Subcutaneous adipose tissue (tissue), 4 donors: Measurements from ENCODE around the gene LYRM4. TPM values are rescaled to one million over a fixed set of nuclear protein-coding genes. Genes with fewer than 3 reads are reported as not detected.

Experiments used
- CTCF ChIP-seq: fragments of 450-650 bp; IDR thresholded peaks from one replicate; pipeline ENCODE4 v1.5.1; 2016; ENCODE audit warnings: low read depth, mild to moderate bottlenecking, control low read depth, antibody characterized with exemption, moderate library complexity
- total RNA-seq, 4 donors: library from RNA; depleted of rRNA; stranded (reverse); fragments of >200 nt; gene quantifications; one replicate each; pipeline ENCODE4 v1.1.0, GENCODE V29; 2016

Gene LYRM4
- total RNA-seq, 4 donors from 2014 or later: 22.2 to 25.8 (median 25.1) TPM

GRCh38 chr6:5302220-5302946 lies 41.6 kb upstream of the LYRM4 start:
- TF ChIP-seq CTCF: no peak

GRCh38 chr6:5300206-5300764 lies 39.5 kb upstream of the LYRM4 start:
- TF ChIP-seq CTCF: no peak

- no peak for TF ChIP-seq CTCF
Measured at GRCh38 chr6:5295623-5296022, 34.9 kb upstream of the LYRM4 start.

GRCh38 chr6:5294392-5295211 lies 33.9 kb upstream of the LYRM4 start:
- no peak for TF ChIP-seq CTCF

- TF ChIP-seq CTCF: no peak
Measured at GRCh38 chr6:5293692-5294091, 32.9 kb upstream of the LYRM4 start.

GRCh38 chr6:5292154-5292553 lies 31.4 kb upstream of the LYRM4 start:
- TF ChIP-seq CTCF: no peak

- no peak for TF ChIP-seq CTCF
Measured at GRCh38 chr6:5290500-5290899, 29.8 kb upstream of the LYRM4 start.
